Measurements from ENCODE around the gene TMPRSS15.
"Not testable (repeated sequence)": the region's sequence is repeated elsewhere in the genome, so short reads cannot be mapped to it uniquely, and the experiment has no call there.

TMPRSS15 gene

DNA sequence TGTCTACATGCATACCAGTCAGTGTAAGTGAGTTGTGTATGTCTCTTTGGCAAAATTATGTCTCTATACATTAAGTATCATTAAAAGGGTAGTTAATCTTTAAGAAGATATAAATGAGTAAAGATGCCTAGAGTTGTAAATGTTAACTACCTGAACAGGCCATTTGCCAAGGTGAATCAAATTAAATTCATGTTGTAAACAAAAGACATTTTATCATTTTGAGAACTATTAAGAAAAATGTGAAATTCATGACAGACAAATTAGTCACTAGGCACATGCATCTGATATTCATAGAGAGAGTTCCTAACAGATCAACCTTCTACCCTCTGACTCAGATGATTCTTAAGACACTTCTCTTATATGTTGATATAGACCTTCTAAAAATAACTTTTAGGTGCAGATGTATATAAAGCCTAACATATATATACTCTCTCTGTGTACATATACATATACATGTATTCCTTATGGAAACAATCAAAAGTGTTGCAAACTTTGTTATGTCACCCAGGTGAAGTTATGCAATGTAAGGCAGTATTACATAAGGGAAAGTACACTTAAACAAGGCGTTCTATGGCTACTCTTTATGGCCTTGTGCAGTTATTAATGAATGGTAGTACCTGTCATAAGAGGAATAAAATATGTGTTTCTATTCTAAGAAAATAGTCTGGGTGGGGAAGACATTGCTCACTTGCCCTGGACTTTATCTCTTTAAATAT is at the start of gene TMPRSS15:
TSS of gene TMPRSS15 (minus strand) at position 51 of the 716 bp plus-strand sequence. CDS start 163 bp downstream, outside the sequence.
- DNase-seq: no peak

DNA sequence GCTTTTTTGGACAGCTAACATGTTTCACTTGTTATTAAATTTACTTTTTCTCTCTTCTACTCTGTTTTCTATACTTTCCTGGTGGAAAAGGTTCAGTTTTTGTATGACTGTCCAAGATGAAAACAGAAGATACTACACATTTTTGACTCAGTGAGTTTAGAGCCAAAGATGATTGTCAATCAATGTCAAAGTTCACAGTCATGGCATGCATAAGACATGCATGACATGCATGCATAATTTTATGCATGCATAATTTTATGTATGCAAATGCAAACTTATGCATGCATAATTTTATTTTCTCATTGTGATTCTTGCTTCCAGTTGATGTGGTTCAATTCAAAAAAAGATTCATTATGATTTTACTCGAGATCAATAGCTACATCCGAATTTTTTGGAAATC is 48.1 kb upstream of the TMPRSS15 start:
- no peak for DNase-seq

DNA sequence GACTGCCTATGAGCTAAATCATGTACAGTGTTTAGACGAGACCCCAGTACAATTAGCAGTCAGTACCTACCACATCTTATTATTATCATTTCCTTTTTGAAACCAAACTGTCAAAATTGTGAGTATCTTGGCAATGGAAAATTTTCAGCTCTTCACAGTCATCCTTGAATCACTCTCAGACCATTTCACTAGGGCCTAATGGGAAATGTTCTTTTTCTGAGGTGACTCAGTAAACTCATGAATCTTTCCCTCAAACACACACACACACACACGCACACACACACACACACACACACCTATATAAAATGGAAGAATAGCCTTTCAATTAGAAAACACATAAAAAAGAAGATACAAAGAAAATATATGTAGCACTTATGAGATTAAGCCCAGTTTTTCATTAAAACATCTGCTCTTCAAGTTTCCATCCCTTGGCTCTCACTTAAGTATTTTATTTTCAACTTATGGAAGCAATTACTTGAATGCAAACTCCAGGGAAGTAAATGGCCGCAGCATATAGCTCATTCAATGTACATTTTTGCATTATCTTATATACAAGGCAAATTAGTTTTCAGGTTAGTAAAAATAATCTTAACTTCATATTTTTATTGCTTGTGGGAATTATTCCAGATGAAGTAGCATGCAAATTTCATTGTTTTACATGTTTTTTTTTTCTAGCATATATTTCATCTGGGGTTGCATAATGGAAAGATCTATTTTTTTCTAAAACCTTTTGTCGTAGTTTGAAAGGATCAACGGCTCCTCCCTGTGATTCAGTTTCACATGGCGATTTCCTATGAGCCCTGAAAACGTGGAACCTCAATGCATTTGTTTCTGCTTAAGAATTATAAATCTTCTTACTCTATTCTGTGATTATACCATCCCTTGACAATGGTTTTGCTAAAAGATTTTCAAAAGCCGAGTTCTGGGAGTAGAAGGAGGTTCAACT is 46.3 kb upstream of the TMPRSS15 start:
- DNase-seq: no peak

DNA sequence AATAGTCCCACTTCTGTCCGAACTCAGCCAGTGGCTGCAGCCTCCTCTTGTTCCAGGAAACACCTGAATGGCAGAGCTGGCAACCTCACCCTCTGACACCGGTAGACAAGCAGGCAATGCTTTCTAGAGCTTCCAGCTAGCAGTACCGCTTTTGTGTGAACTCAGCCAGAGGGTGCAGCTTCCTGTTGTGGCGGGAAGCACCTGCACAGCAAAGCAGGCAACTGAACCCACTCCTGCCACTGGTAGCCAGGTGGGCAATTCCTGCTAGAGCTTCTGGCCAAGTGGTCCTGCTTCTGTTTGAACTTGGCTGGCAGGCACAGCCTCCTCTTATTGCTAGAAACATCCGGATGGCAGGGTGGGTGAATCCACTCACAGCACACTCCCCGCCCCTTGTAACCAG is 40.1 kb upstream of the TMPRSS15 start:
- no peak for DNase-seq

DNA sequence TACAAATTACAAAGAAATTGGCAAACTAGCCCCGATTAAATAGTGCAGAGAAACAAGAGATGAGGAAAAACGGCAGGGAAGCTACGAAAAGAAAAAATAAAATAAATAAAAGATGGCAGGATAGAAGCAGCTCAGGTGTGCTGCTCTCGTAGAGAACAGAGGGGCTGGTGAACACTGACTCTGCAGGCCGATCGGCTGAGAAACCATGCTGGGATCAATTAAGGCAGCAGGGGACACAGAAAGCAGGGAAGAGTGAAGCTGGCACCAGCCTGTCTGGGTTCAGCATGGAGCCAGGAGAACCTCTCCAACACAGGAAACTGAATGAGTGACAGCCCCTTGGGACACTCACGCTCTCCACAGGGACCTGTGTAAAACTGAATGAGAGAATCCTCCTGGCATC is 39.5 kb upstream of the TMPRSS15 start:
- no peak for DNase-seq

DNA sequence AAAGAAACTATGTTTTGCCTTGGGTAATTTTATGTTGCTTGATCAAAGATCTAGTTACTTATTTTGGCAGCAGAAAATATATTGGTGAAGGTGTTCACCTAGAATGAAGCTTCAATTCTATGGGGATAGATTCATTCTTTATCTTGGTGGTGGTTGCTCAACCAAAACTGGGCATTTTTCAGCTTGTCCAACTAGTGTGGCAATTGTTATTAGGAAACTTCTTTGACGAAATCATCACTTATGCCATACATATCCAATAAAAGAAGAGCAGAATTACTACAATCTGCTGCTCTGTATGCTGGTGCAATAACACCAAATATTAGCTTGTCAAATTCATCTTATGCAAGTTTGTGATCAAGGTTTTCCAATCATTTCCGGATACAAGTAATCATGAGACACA is 26.8 kb upstream of the TMPRSS15 start:
- DNase-seq: no peak

DNA sequence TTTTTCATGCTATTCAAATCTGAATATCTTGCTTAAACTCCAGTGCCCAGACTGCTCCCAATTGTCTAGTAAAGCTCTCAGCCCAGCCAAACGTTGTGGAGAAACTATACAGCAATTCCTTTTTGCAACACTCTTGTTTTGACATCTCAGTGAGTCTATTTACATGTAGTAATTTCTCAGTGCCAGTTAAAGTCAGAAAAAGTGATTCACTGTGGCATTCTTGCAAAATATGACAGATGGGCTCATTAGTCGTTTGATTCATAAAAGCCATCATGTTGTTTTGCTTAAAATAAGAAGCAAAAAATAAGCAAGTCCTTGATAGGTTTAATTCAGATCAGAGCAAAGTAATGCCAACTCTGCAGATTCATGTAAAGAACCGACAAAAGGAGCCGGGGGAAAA is 20.7 kb upstream of the TMPRSS15 start:
- DNase-seq: no peak

DNA sequence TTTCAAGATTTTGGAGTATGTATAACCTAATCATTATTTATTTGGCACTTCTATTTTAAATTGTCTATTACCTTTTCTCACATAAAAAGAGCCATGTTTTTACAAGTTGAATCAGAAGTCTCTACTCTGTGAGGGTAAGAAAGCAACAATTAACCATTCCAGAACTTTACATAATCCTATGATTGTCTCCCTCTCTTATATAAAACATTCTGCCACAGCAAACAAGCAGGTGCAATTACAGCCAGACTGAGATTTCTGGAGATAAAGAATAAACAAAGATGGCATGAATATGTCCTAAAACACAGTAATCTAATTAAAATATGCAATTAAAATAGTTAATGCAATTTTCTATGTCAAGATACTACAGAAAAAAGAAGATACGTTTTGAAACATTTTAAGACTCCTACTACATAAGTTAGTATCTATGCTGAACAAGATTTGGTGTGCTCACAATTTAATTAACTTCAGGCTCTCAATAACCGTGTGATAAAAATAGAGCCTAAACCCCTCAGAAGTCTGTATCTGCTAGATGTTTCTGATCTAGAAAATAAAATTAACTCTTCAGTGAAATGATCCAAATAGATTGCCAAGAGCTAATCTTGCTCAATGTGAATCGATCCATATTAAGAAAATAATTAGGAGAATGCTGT is 13.7 kb upstream of the TMPRSS15 start:
- no peak for DNase-seq

DNA sequence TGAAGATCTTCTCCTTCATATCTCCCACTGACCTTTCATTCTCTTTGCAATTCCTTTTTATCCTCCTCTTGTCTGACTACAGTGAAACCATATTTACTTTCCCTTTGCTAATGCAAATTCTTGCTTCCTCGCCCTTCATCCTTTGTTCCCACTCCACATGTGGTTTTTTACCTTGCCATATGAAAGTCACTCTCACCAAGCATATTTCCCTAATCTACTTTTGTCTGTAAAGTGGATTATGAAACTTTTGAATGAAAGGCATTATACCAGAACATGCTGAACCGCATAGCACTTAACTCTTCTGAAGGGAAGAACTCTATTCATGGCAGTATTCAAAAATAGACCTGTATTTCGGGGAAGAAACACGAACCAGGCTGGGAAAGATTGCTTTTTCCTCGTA is 8.0 kb upstream of the TMPRSS15 start:
- DNase-seq: no peak

DNA sequence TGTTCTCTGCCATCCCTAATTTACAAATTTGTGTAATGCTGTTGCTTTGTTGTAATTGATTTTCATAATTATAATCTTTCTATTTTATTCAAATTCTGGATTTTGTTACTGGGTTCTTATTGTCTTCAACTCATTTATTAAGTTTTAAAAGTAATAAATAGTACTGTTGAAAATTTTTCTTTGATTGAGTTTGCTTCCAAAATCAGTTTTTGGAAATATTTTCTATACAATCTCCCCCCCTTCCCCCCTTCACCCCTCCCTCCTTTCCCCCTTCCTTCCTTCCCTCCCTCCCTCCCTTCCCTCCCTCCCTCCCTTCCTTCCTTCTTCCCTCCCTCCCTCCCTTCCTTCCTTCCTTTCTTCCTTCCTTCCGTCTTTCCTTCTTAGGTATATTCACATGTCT is 6.0 kb upstream of the TMPRSS15 start:
- no peak for DNase-seq

DNA sequence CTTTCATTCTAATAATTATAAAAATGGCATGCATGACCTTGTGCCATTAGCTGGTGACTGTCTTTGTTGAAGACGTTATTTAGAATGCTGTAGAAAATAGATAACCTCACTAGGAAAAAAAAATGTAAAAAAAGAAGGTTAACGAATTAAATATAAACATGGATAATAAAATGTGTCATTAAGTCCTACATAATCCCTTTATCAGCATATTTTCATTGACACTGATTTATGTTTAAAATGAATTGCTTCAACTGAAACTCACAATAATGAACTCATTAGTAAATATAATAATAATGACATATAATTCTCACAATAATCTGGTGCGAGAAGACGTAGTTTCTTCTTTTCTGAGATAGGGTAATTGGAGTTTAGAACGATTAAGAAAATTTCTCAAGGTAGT is 4.7 kb downstream of the TMPRSS15 start:
- DNase-seq: no peak

DNA sequence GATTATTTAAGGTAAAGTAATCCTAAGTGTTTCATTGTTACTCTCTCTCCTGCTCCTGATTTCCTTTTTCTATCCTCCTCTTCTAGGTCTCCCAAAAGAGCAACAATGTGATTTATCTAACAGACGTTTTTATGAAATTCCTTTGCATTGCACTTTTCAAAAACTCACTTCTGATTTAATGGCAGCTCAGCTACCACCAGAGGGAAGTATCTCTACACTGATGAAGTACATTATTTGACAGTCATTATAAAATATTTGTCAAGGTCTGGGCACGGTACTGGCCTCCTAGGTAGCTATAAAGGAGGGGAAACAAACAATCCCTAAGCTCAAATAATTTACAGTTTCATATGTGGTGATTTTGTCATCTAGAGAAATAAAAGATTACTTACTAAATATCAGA is 15.6 kb downstream of the TMPRSS15 start:
- no peak for DNase-seq

DNA sequence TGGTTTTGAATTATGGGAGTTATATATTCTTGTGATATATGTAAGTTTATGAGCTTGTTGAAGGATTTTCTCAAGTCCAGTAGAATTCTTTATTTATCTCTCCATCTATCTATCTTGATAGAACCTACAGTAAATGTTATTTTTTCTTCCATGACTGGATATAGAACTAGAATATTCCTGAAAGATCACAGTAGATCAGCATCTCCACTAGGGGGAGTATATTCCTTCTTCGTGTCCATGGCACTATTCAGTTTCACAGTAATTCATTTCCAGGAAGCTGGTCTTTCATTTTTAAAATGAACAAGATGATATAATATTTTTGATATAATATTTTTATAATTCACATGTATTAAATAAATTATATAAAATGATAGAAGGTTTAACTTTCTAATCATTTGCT is 18.8 kb downstream of the TMPRSS15 start:
- no peak for DNase-seq

DNA sequence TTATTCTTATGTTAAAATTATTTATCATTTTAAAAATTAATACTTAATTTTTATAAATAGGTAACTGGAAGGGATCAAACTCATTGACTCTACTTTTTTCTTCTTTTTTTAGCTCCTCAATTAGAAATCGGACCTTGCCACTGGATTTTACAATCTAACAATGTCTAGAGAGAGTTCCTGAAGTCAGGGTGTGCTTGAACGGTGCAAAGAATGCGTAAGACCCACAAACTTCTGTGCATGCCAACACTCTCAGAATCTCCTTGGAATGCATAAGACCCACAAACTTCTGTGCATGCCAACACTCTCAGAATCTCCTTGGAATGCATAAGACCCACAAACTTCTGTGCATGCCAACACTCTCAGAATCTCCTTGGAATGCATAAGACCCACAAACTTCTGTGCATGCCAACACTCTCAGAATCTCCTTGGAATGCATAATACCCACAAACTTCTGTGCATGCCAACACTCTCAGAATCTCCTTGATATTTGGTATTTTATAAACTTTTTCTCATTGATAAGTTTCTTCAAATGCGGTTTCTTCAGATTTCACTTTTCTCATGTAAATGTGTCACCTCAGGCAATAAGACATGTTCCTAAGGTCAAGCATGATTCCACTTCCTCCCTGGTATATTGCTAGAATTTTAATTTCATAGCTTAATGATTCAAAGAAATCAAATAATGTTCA is 20.5 kb downstream of the TMPRSS15 start:
- DNase-seq: not testable (repeated sequence)

DNA sequence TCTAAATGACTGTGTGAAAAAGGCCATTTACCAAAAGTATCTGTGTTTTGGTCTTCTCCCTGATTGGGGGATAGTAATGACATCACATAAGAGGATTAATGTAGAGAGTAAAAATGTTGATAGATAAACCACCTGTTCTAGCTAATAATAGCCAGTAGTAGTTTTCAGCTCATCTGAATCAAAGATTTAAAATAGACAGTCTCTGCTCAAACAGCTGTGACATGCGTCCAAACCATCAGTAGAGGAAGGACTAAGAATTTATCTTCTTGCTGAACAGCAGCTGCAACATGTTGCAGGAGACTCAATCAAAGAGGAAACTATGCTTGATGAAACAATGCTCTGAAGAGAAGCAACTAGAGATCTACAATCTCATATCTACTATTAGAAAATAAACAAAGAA is 21.4 kb downstream of the TMPRSS15 start:
- DNase-seq: no peak

DNA sequence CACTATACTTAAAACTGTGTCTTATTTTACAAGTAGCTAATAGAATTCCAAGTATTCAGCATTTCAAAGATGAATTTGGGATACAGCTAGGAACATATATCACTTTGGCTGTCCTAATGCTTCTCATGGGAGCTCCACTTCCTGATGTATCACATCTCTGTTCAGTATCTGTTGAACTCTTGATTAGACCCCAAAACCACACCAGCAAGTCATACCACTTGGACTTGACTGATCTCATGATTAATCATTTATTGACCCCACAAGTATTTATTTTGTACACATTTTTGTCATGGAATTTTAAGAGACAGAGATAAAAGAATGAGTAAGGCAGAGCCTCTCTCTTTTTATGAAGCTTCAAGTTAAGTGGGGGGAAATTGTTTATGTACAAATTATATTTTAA is 30.0 kb downstream of the TMPRSS15 start:
- DNase-seq: no peak

DNA sequence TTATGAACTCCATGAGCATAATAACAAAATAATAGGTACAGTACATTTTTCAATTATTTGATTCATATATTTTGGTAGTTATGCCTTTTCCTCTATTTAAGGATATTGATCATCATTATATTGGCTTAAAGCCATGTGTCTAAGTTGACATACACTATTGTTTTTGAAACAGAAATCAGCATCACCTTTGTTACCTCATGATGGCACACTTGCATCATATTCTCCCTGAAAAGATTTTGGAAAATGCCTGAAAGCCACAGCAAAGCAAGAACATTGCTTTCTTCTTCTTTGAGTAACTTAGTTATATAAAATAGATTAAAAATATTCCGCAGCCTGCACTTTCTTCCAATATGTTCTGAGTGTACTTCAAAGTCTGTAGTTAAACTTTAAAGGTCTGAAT is 33.3 kb downstream of the TMPRSS15 start:
- DNase-seq: no peak

DNA sequence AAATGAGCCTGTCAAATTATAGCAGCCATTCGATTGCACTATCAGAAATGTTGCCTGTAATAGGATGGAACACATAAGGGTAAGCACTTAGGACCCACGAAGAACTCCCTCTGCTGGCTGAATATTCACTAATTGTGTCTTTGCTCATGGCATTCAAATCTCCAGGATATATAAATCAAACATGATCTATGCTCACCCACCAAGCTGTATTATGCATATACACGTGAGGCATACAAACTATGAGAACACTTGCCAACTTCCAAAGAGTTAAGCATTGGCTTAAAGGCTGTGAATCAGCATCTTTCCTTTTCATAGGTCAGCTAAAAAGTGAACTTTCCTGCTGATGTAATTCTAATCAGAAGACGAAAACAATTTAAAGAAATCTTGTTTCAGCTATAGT is 34.5 kb downstream of the TMPRSS15 start:
- no peak for DNase-seq

DNA sequence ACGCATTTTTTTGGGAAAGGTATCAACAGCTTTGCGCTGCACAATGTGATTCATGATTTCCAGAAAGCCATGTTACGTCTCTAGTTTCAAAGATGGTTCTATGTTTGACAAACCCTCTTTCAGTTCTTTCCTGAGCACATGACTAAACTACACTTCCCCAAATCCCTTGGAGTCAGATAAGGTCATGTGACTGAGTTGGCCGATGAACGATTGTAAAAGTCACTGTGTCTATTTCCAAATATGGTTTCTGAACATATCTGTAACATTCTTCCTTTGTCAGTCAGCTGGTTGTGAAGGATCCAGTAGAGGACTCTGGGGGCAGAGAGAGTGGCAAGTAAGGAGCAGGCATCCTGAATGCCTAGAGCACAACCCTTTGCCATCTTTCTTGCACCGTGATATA is 35.4 kb downstream of the TMPRSS15 start:
- no peak for DNase-seq

DNA sequence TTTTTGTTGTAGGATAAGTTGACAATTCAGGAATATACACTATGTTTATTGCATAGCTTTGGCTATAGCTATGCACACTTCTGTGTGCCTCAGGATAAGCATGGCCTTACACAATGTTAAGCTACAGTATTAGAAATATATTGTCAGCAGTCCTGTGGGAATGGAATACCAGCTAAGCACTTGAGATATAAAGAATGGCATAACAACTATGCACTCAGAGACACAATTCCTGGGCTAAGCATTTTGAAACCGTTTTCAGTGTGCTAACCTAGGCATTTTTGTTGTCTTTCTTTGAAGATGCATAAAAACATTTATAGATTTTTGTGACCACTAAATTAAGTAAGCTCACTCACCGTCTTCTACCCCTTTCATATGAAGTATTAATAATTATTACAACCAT is 46.8 kb downstream of the TMPRSS15 start:
- no peak for DNase-seq

DNA sequence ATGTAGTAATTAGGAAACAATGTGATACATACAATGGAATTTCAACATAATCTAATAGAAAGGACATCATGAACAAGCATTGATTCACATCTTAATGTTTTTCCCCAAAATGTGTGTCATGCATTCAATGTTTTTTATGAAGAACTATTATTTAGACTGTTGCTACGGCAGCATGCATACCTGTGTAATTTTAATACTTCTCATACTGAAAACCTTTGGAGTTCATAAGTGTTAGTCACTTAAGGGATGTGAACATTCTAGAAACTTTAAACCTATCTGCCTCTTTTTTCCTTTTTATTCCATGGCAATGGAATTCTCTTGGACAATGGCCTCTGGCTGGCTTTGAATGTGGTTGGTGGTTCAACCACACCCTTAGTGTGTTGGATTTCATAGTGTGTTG is 48.6 kb downstream of the TMPRSS15 start:
- DNase-seq: no peak

DNA sequence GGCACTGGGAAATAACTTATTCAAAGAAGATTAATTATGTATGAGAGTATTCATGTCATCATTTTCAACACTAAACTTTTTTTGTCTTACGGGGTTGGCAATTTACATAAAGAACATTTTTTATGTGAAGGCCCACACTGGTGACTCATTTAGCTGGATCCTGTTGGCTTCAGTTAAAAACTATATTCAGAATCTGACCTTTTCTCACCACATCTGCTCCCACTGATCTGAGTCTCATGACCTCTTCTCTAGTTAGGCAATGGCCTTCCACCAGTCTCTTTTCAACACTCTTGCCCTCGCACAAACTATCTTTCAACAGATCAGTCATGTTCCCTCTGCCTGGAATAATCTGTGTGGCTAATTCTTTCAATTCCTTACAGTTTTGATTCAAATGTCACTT is 53.4 kb downstream of the TMPRSS15 start:
- no peak for DNase-seq

DNA sequence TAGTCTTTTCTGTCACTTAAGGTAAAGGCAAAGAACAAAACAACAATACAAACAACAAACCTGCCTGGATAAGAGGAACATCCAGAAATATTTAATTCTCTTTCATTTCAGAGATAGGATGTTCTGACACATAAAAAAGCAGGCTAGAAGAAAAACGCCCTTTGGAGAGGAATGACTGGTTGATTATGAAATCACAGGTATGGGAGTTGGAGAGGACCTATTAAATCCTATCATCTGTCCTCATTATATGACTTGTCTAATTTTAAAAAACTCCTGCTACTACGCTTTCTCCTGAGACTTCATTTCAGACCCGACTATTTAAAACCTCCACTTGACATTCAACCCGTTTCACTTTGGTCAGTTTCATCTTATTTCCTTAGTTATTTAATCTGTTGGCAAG is 54.1 kb downstream of the TMPRSS15 start:
- no peak for DNase-seq
